Measurements from ENCODE around the gene SC5D.

- TF ChIP-seq CTCF (IDR thresholded peaks at IDR 0.05) (no peak), POLR2A (IDR thresholded peaks at IDR 0.05) (no peak)
Measured at GRCh38 chr11:121356357-121356756, 63.8 kb downstream of the SC5D start.
